ENCODE measurements around the gene DEPDC5.

DEPDC5 gene

GRCh38 chr22:31929167-31929930 is 175.5 kb downstream of the DEPDC5 start:
- DNase-seq, result no peak

- DNase-seq, result no peak
Measured at GRCh38 chr22:31932863-31933262, 179.0 kb downstream of the DEPDC5 start.

GRCh38 chr22:31933406-31933805 is 179.6 kb downstream of the DEPDC5 start:
- no peak for DNase-seq

GRCh38 chr22:31933816-31934482 is 180.1 kb downstream of the DEPDC5 start:
- DNase-seq, result no peak

- no peak for DNase-seq
Measured at GRCh38 chr22:31935961-31936635, 182.3 kb downstream of the DEPDC5 start.

- no peak for DNase-seq
Measured at GRCh38 chr22:31937341-31937740, 183.5 kb downstream of the DEPDC5 start.

- DNase-seq, result no peak
Measured at GRCh38 chr22:31938296-31938695, 184.5 kb downstream of the DEPDC5 start.

GRCh38 chr22:31940506-31940905 is 186.7 kb downstream of the DEPDC5 start:
- DNase-seq, result no peak

GRCh38 chr22:31942091-31942490 is 188.3 kb downstream of the DEPDC5 start:
- no peak for DNase-seq

GRCh38 chr22:31943206-31943977 is 189.6 kb downstream of the DEPDC5 start:
- DNase-seq, result no peak

GRCh38 chr22:31943978-31944699 is 190.3 kb downstream of the DEPDC5 start, which contains the start of gene YWHAH:
TSS of gene YWHAH (plus strand) at chr22:31944535. CDS start at chr22:31944734, 199 bp downstream.
- DNase-seq, result peak; percentile 91 to 94

- DNase-seq, result no peak
Measured at GRCh38 chr22:31944700-31945442, 191.1 kb downstream of the DEPDC5 start.

- peak; percentile 8 to 38 for DNase-seq
Measured at GRCh38 chr22:31945443-31945855, 191.6 kb downstream of the DEPDC5 start.

- DNase-seq, result peak in 1 of 2 donors; percentile 26
Measured at GRCh38 chr22:31945971-31946680, 192.3 kb downstream of the DEPDC5 start.

GRCh38 chr22:31947296-31947695 is 193.5 kb downstream of the DEPDC5 start:
- peak; percentile 47 to 76 for DNase-seq

GRCh38 chr22:31948002-31948401 is 194.2 kb downstream of the DEPDC5 start:
- DNase-seq, result no peak

- no peak for DNase-seq
Measured at GRCh38 chr22:31950226-31950625, 196.4 kb downstream of the DEPDC5 start.

- no peak for DNase-seq
Measured at GRCh38 chr22:31951194-31952093, 197.6 kb downstream of the DEPDC5 start.

GRCh38 chr22:31952094-31952401 is 198.2 kb downstream of the DEPDC5 start:
- no peak for DNase-seq

GRCh38 chr22:31952472-31952871 is 198.7 kb downstream of the DEPDC5 start:
- DNase-seq, result no peak
